Panc1 (cell line): Measurements from ENCODE around the gene SLC22A23. TPM values are rescaled to one million over a fixed set of nuclear protein-coding genes. Genes with fewer than 3 reads are reported as not detected.

ENCODE experiments used
- ATAC-seq: fragments of 200-7000 bp; cut with Tn5 transposase; 2 replicates; pipeline ENCODE4 v1.9.1; 2020; ENCODE audit warnings: mild to moderate bottlenecking, moderate library complexity
- BruUV-seq: library from RNA; stranded (reverse); fragments of 400-500 nt; replicated peaks from 2 replicates; lab custom pipeline; 2021; lab: Mats Ljungman, UMichigan
- CTCF ChIA-PET: fragments of 300-600 bp; sonication (Branson Sonifier 250); formaldehyde crosslinking; loops from one replicate; lab custom pipeline; 2022; ENCODE audit warnings: antibody characterized with exemption; lab: Charles Lee
- POLR2A ChIA-PET: fragments of 300-600 bp; sonication (Branson Sonifier 250); formaldehyde crosslinking; loops from one replicate; lab custom pipeline; 2022; ENCODE audit warnings: antibody characterized with exemption; lab: Charles Lee
- DNase-seq: peaks from one replicate; pipeline ENCODE4 v3.0.0-alpha.2; 2010; ENCODE audit warnings: low read depth, low spot score
- H3K27ac ChIP-seq: 2 replicates; pipeline ENCODE4 v1.5.1; 2011; ENCODE audit warnings: mild to moderate bottlenecking, low read length, inconsistent platforms
- H3K27me3 ChIP-seq: fragments of 200-500 bp; sonication (Bioruptor generic); 2 replicates; pipeline ENCODE4 v1.6.0; 2014; ENCODE audit warnings: low read length, inconsistent platforms; ENCODE audit not compliant: control insufficient read depth, insufficient read depth
- H3K36me3 ChIP-seq: fragments of 200-500 bp; sonication (Bioruptor generic); 2 replicates; pipeline ENCODE4 v1.5.1; 2014; ENCODE audit warnings: inconsistent platforms, mild to moderate bottlenecking, low read length, moderate library complexity; ENCODE audit not compliant: control insufficient read depth, insufficient read depth
- H3K4me1 ChIP-seq: 2 replicates; pipeline ENCODE4 v1.5.1; 2011; ENCODE audit warnings: inconsistent platforms, mild to moderate bottlenecking, low read length, moderate library complexity; ENCODE audit not compliant: control insufficient read depth, insufficient read depth
- H3K4me3 ChIP-seq, 2 experiments: 2 replicates each; pipeline ENCODE4 v1.5.1; 2011 to 2012; ENCODE audit warnings: low read depth in 2 of 2, low read length in 2 of 2, mild to moderate bottlenecking in 2 of 2, inconsistent platforms in 1 of 2, moderate library complexity in 1 of 2
- H3K9me3 ChIP-seq: fragments of 200-500 bp; sonication (Bioruptor generic); 2 replicates; pipeline ENCODE4 v1.5.1; 2014; ENCODE audit warnings: low read depth, mild to moderate bottlenecking, inconsistent platforms, low read length, moderate library complexity; ENCODE audit not compliant: control insufficient read depth, insufficient read depth
- POLR2AphosphoS5 ChIP-seq: IDR thresholded peaks from 2 replicates; pipeline ENCODE4 v1.6.1; 2012; ENCODE audit warnings: mild to moderate bottlenecking, low read depth, low read length, moderate library complexity
- SIN3A ChIP-seq: IDR thresholded peaks from 2 replicates; pipeline ENCODE4 v1.6.1; 2012; ENCODE audit warnings: low read depth, mild to moderate bottlenecking, low read length, moderate library complexity, borderline replicate concordance; ENCODE audit not compliant: insufficient read depth
- TCF7L2 ChIP-seq: IDR thresholded peaks from 2 replicates; pipeline ENCODE4 v1.6.1; 2011; ENCODE audit warnings: mild to moderate bottlenecking, low read depth, low read length, inconsistent platforms
- in situ Hi-C: cut with HindIII; loops from 2 replicates; pipeline ENCODE4 v1.10.0; 2016; ENCODE audit warnings: low sequenced_read_pairs, low pct_unique_long_range_greater_than_20kb
- intact Hi-C: fragments of 100-400 bp; cut with micrococcal nuclease; formaldehyde crosslinking; loops from one replicate; pipeline ENCODE4 v1.10.0; 2022; ENCODE audit not compliant: unreplicated experiment
- total RNA-seq: library from RNA; stranded (reverse); gene quantifications from one replicate; pipeline ENCODE4 v1.2.1, GENCODE V29; 2021; ENCODE audit not compliant: unreplicated experiment
- TF ChIP-seq, protein P1 (sequence below), 2 experiments: IDR thresholded peaks; 2 replicates each; pipeline ENCODE4 v1.6.1; 2011 to 2012; ENCODE audit warnings: low read depth in 2 of 2, control low read depth in 1 of 2, low read length in 1 of 2, mild to moderate bottlenecking in 1 of 2, moderate library complexity in 1 of 2; ENCODE audit not compliant: insufficient read depth in 1 of 2
- TF ChIP-seq, protein P2 (sequence below): fragments of 450-650 bp; IDR thresholded peaks from 2 replicates; pipeline ENCODE4 v1.5.1; 2017; ENCODE audit warnings: mild to moderate bottlenecking

Gene SLC22A23
- total RNA-seq, 1 experiment from 2014 or later: 4.5 TPM

DNA sequence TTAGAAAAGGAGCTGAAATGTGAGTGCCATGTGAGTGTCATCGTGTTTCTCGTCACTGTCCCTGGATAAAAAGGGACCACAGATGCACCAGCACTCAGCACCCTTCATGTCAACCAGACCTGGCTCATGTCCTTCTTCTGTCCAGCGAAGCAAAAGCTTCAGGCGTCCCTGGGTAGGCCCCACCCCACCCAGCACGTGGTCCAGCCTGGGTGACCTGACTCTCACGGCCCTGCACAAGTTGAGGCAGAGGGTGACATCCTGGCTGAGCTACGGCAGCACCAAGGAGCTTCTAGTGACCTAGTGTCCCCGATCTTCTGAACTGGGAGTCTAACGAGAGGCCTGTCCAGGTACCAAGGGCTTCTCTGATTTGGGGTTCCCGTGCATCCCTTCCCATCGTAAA, 160.3 kb downstream of the SLC22A23 start:
- TF ChIP-seq POLR2AphosphoS5 (no peak), SIN3A (no peak), TCF7L2 (no peak)
- TF ChIP-seq, protein P1, sequence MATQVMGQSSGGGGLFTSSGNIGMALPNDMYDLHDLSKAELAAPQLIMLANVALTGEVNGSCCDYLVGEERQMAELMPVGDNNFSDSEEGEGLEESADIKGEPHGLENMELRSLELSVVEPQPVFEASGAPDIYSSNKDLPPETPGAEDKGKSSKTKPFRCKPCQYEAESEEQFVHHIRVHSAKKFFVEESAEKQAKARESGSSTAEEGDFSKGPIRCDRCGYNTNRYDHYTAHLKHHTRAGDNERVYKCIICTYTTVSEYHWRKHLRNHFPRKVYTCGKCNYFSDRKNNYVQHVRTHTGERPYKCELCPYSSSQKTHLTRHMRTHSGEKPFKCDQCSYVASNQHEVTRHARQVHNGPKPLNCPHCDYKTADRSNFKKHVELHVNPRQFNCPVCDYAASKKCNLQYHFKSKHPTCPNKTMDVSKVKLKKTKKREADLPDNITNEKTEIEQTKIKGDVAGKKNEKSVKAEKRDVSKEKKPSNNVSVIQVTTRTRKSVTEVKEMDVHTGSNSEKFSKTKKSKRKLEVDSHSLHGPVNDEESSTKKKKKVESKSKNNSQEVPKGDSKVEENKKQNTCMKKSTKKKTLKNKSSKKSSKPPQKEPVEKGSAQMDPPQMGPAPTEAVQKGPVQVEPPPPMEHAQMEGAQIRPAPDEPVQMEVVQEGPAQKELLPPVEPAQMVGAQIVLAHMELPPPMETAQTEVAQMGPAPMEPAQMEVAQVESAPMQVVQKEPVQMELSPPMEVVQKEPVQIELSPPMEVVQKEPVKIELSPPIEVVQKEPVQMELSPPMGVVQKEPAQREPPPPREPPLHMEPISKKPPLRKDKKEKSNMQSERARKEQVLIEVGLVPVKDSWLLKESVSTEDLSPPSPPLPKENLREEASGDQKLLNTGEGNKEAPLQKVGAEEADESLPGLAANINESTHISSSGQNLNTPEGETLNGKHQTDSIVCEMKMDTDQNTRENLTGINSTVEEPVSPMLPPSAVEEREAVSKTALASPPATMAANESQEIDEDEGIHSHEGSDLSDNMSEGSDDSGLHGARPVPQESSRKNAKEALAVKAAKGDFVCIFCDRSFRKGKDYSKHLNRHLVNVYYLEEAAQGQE (IDR thresholded peaks at IDR 0.05; ENCODE audit: insufficient read depth in 1 of 2, low read depth in 2 of 2, low read length in 1 of 2): no peak
- TF ChIP-seq, protein P2, sequence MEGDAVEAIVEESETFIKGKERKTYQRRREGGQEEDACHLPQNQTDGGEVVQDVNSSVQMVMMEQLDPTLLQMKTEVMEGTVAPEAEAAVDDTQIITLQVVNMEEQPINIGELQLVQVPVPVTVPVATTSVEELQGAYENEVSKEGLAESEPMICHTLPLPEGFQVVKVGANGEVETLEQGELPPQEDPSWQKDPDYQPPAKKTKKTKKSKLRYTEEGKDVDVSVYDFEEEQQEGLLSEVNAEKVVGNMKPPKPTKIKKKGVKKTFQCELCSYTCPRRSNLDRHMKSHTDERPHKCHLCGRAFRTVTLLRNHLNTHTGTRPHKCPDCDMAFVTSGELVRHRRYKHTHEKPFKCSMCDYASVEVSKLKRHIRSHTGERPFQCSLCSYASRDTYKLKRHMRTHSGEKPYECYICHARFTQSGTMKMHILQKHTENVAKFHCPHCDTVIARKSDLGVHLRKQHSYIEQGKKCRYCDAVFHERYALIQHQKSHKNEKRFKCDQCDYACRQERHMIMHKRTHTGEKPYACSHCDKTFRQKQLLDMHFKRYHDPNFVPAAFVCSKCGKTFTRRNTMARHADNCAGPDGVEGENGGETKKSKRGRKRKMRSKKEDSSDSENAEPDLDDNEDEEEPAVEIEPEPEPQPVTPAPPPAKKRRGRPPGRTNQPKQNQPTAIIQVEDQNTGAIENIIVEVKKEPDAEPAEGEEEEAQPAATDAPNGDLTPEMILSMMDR: no peak
- ChIA-PET CTCF (no interaction called here), POLR2A (no interaction called here)
- no peaks in the 10 kb centered on the region for H3K27me3 ChIP-seq
- ATAC-seq (peak; percentile 29; the same call in 1 of the 2 replicates), DNase-seq (no peak)
- H3K4me3 ChIP-seq: no peak overlapping the region
- intact Hi-C loops (loop anchor here (10.0 kb wide), 1 partner anchor 158 kb away; the partner anchor contains the start of gene SLC22A23), in situ Hi-C loops (no loop called here)
- H3K9me3 ChIP-seq: no peaks in the 10 kb centered on the region
- H3K36me3 ChIP-seq: no peaks in the 10 kb centered on the region
- peaks cover 15% of the 10 kb centered on the region for H3K4me1 ChIP-seq
- no peak overlapping the region for H3K27ac ChIP-seq
- BruUV-seq: no TSS peak

DNA sequence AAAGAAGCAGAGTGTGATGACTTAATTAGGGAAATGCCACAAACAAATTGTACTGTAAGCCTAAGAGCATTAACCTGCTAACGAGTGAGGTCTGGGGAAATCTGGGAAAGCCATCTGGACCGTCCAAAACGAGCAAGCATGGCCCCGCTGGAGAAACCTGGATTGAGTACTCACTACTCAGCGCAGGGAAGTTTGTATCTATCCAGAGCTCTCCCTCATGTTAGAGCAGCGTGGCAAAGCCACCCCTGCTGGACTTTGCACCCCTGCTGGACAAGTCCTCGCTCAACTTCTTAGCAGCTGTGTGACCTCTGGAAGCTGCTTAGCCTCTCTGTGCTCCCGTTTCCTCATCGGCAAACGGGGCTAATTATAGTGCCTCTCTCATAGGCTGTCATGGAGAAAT, 160.8 kb downstream of the SLC22A23 start:
- POLR2A ChIA-PET: no interaction called here
- CTCF ChIA-PET: no interaction called here

More for the DNA sequence above, 160.8 kb downstream of the SLC22A23 start:
- TF ChIP-seq SIN3A (no peak), POLR2AphosphoS5 (no peak), TCF7L2 (no peak)
- TF ChIP-seq, protein P1 (IDR thresholded peaks at IDR 0.05; ENCODE audit: insufficient read depth in 1 of 2, low read depth in 2 of 2, low read length in 1 of 2): no peak
- TF ChIP-seq, protein P2: no peak
- DNase-seq: no peak
- BruUV-seq: no TSS peak
- no peaks in the 10 kb centered on the region for H3K36me3 ChIP-seq
- ATAC-seq: no peak
- no peaks in the 10 kb centered on the region for H3K9me3 ChIP-seq
- no peaks in the 10 kb centered on the region for H3K27me3 ChIP-seq
- peaks cover 15% of the 10 kb centered on the region for H3K4me1 ChIP-seq
- intact Hi-C loops: loop anchor here (10.0 kb wide), 1 partner anchor 159 kb away; the partner anchor contains the start of gene SLC22A23
- no peak overlapping the region for H3K27ac ChIP-seq
- in situ Hi-C loops: no loop called here
- no peak overlapping the region for H3K4me3 ChIP-seq
